ENCODE data around the gene CPE. TPM values are rescaled to one million over a fixed set of nuclear protein-coding genes. Genes with fewer than 3 reads are reported as not detected.

The CPE gene
- polyA plus RNA-seq, 3 donors: 38.2 to 71.2 (median 54.2) TPM

DNA sequence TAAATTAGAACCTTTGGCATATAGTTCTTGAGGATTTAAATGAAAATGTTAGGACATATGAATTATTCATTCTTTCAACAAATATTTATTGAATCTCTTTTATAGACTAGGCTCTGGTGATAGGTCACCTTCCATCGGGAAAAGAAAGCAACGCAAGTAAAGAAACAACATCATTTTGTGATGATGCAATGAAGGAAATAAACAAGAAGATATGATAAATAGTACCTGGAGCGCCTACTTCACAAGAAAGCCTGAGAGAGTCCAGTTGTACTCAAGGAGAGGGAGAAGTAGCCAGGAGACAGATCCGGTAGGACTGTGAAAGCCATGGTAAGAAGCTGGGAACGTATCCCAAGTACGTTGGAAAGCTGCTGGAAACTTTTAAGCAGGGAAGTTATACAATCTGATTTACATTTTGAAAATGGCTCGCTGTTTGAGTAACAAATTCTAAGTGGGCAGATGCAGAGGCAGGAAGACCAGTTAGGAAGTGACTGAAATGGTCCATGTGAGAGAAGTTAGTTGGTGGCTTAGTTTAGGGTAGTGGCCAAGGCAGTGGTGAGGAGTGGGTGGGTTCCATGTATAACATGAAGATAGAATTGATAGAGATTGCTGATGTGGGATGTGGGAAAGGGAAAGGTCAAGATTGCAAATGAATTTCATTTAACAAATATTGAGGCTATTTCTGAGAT, 17.7 kb upstream of the CPE start:
- no peak overlapping the region for H3K27ac ChIP-seq (ENCODE audit: low read depth, low read length)
- 80 to 89% (median 87%) methylated on average over 7 of the region's 7 CpGs for WGBS, 3 donors

DNA sequence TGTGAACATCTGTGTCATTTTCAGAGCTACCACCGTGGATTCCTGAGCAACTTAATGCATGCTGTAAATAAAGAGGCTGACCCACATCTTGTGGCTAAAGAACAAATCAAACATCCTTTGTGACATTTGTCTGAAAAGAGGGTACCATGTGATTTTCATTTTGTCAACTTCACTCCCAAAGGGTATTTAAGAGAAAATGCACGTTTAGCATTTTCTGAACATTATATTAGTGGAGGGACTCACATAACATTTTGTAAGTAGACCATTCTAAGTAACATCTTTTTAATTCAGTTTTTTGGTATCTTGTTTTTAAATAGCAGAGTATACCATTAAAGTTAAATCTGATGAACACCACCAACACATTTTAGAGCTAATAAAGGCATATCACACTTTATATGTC, 17.0 kb upstream of the CPE start:
- H3K27ac ChIP-seq (ENCODE audit: low read depth, low read length): no peak overlapping the region
- WGBS, 3 donors: 74 to 82% (median 81%) methylated on average over 2 of the region's 2 CpGs

DNA sequence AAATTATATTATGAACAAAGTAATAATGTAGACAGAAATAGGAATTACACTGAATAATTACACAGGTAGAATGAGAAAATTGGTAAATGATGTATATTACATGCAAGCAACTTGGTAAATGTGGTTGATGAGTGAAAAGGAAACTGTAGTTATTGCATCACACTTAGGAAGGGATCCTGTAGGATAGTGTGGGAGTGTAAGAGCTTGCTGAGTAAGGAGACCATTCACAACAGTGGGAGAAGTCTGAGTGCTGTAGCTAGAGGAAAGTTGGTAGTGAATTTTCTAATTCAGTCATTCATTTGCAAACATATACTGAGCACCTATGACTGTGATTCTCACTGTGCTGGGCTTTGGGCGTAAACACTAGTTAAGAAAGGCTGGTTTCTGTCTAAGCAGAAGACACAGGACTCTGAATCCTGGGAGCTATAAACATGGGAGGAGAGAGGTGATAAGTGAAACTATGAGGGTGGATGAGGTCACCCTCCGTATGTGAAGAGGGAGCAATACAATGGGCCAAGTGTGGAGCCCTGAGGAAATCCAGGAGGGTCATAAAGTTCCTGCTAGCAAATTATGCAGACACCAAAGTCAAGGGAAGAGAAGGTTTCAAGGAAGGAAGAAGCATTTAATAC, 14.2 kb upstream of the CPE start:
- no peak overlapping the region for H3K27ac ChIP-seq (ENCODE audit: low read depth, low read length)
- 62 to 81% (median 72%) methylated on average over 2 of the region's 2 CpGs for WGBS, 3 donors

DNA sequence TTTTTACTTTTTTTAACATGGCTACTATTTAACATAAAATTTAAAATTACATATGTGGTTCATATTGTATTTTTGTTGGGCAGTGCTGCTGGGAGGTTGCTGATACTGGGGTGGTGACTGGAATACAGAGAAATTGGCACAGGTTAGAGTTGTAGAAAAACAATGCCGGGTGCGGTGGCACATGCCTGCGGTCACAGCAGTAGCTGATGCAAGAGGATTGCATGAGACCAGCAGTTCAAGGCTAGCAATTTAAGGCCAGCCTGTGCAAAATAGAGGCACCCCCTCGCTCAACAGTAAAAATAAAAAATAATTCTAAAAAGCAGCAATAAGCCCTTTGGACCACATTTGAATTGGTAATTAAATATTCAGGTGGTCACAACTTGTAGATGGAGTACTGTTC, 11.8 kb upstream of the CPE start:
- no peak overlapping the region for H3K27ac ChIP-seq (ENCODE audit: low read depth, low read length)
- 60 to 92% (median 82%) methylated on average over 4 of the region's 4 CpGs for WGBS, 3 donors

DNA sequence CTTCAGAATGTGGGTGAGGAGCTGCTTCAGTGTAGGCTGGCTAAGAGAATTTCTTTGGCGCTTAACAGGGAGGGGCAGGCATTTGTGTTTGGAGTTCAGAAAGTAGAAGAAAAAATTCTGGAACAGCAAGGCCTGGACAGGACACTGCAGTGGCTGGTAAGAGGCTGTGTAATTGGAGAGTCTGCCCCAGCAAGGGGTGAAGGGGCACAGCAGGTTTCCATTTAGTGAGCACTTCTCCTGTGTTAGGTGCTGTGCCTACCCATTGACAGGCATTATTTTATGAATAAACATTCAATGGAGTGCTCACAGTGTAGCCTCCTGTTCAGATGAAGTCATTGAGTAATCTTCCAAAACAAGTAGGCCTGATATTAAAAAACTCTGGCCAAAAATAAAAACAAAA, 10.7 kb upstream of the CPE start:
- H3K27ac ChIP-seq (ENCODE audit: low read depth, low read length): no peak overlapping the region
- WGBS, 3 donors: 53 to 93% (median 90%) methylated on average over 1 of the region's 1 CpG

DNA sequence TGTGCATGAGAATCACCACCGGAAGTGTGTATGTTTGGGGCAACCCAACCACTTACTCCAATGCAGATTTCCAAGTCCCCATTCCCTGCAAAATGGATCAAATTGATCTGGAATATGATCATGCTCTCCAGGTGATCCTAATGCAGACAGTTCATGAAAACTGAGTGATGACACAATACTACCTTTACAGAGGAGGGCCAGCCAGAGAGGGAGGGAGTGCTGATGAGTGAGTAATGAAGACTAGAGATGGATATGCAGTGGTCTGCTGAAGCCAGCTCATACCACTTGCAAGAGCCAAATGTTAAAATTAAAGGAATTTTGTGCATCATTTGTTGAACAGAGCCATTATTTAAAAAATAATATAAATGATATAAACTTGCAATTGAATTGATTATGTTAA, 10.2 kb upstream of the CPE start:
- 91 to 95% (median 92%) methylated on average over 1 of the region's 1 CpG for WGBS, 3 donors
- no peak overlapping the region for H3K27ac ChIP-seq (ENCODE audit: low read depth, low read length)

DNA sequence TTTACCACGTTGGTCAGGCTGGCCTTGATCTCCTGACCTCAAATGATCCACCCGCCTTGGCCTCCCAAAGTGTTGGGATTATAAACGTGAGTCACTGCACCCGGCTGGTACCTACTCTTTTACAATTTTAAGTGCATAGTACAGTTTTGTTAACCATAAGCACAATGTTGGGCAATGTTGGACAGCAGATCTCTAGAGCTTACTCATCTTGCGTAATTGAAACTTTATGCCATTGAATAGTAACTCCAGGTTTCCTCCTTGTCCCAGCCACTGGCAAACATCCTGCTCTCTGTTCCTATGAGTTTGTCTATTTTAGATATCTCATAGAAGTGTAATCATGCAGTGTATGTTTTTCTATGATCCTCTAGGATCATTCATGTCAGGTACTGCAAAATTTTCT, 9.3 kb upstream of the CPE start:
- WGBS, 3 donors: 61 to 77% (median 69%) methylated on average over 5 of the region's 5 CpGs
- no peak overlapping the region for H3K27ac ChIP-seq (ENCODE audit: low read depth, low read length)

DNA sequence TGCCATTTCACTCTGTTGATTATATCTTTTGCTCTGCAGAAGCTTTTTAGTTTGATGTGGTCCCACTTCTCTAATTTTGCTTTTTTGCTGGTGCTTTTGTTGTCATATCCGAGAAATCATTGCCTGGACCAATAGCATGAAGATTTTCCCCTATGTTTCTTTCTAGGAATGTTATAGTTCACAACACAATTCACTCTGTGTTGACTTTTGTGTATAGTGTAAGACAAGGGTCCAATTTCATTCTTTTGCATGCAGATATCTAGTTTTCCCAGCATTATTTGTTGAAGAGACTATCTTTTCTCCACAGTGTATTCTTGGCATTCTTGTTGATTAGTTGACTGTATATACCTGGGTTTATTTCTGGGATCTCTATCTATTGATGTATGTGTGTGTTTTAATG, 8.3 kb upstream of the CPE start:
- WGBS, 3 donors: 85 to 96% (median 85%) methylated on average over 1 of the region's 1 CpG
- H3K27ac ChIP-seq (ENCODE audit: low read depth, low read length): no peak overlapping the region

DNA sequence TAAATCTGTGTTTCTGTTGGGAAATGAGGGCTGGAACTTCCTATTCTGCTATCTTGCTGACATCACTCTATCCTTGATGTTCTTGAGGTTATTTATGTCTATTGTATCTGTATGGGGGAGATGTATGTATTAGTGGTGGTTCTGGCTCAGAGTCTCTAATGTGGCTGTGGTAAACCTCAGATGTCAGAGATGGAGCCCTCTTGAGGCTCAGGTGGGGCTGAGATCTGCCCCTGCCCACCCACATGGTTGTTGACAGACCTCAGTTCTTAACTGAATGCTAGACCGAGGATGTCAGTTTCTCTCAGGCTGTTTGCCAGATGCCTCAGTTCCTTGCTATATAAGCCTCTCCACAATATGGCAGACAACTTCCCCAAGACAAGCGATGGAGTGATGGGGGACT, 3.3 kb upstream of the CPE start:
- no peak overlapping the region for H3K27ac ChIP-seq (ENCODE audit: low read depth, low read length)
- WGBS, 3 donors: 76 to 83% (median 78%) methylated on average over 2 of the region's 2 CpGs

DNA sequence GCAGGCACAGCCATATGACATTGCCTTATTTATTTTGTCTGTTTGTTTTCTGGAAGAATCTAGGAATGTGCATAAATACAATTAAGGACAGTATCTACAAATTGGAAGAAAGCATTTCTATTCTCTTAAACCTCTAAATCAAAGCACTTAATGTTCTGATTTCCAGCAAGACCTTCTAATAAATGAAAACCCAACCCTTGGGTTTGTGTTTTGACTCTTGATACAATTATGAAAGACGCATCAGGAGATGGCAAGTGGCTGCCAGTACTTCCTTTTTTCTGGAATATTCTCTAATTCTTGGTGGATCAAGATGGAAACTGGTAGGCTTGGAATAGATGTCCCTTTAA, 437 bp upstream of the CPE start:
- no peak overlapping the region for H3K27ac ChIP-seq (ENCODE audit: low read depth, low read length)
- WGBS, 3 donors: 27 to 46% (median 40%) methylated on average over 1 of the region's 1 CpG

DNA sequence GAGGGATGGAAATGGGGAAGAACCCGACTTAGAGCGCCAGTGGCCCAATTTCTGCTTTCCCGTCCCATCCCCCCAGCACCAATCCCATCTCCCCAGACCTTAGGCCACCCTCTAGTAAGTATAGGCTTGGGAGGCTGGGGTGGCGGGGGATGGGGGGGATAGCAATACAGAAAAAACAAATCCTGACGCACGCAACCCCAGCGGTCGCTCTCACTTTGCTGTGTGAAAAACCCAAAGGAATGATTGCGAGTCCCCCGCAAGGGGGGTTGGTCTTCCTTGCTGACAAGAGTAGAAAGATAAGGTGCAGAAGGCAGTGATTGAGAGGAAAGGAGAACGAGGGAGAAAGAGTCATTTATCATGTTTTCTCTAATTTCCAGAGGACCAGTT, 863 bp downstream of the CPE start:
- no peak overlapping the region for H3K27ac ChIP-seq (ENCODE audit: low read depth, low read length)
- WGBS, 3 donors: 51 to 55% (median 53%) methylated on average over 11 of the region's 11 CpGs

DNA sequence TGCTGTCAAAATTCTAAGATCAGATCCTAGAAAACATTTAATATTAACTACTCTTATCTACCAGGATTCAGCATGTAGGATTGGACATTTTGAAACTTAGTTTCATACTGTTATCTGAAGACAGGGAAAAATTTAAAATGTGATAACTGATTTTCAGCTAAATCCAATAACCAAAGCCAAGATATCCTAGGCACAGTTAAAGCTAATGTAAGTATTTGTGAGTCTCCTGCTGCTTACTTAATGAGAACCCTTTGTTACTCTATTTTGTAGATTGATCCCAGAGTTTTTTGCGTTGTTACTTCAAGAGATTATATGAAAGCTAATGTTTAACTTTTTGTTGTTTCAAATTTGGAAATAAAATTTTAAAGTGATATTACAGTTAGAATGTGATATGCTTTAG, 2.0 kb downstream of the CPE start:
- WGBS, 3 donors: 25 to 71% (median 66%) methylated on average over 1 of the region's 1 CpG
- no peak overlapping the region for H3K27ac ChIP-seq (ENCODE audit: low read depth, low read length)

DNA sequence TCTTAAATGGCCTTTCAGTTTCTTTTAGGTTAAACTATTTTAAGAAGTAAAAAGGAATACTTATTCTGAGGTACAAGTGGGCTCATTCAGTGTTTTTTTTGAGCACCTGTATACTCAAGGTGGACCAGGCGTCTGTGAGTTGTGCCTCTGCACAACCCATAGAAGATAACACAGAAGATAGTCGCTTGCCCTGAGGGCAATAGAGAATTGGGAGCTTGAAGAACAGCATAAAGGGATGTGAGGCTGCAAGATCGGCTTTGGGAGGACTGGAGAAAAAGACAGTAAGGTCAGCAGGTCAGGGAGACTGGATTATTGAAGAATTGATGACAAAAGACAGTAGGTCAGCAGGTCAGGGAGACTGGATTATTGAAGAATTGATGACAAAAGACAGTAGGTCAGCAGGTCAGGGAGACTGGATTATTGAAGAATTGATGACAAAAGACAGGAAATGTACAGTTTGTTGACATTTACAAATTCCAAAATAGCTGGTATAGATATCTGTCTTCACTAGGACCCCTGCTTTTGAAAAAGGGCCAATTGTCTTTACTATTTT, 3.1 kb downstream of the CPE start:
- no peak overlapping the region for H3K27ac ChIP-seq (ENCODE audit: low read depth, low read length)
- WGBS, 3 donors: 78 to 87% (median 85%) methylated on average over 3 of the region's 3 CpGs

DNA sequence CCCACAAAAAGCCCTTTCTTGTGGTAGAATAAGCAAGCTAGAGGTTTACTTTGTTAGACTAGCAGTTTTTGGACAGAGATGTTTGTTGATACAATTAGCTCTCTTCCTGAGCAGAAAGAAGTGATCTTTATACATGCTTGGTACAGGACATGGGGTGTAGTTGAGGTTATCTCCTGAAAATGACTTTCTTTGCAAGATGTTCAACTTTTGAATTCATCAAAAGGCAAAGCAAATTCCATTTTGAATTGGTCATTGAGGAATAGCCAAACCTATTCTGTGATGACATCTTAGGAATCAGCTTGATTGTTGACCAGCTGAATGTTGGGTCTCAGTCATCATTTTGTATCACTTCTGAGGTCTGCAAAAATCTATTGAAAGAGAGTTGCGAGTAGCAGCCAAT, 3.8 kb downstream of the CPE start:
- no peak overlapping the region for H3K27ac ChIP-seq (ENCODE audit: low read depth, low read length)
- WGBS, 3 donors: 90 to 94% (median 93%) methylated on average over 1 of the region's 1 CpG

DNA sequence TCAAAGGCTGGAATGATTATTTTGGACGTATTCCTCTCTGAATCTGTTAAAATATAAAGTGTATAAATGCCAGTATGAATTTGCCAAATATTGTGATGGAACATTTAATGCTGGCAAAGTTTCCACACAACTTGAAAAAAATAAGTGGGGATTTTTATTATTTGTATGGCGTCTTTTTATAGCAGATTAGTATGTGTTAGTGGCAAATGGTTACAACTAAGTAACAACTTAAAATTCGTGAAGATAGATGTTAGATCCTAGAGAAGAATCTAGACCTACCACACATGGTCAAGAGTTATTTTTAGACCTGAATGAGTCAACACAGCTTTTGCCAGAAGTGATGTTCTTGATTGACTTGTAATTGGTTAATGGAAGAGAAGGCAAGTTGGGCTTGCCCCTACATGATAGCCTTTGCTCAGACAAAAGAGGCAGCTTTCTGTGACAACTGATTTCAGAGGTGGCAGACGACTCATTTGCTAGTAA, 4.8 kb downstream of the CPE start:
- 56 to 67% (median 58%) methylated on average over 4 of the region's 4 CpGs for WGBS, 3 donors
- H3K27ac ChIP-seq (ENCODE audit: low read depth, low read length): no peak overlapping the region

DNA sequence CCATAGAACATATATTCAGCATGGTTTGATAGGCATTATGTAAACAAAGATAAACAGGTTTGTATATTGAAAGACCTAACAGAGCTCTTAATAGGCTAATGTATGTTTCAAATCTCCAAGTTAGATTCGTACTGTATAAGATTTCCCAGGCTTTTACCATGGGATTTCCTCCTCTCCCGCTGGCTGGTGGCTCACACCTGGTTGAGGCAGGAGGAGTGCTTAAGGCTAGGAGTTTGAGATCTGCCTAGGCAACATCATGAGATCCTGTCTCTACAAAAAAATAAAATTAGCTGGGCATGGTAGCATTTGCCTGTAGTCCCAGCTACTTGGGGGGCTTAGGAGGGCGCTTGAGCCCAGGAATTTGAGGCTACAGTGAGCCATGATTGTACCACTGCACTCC, 5.4 kb downstream of the CPE start:
- 86 to 90% (median 89%) methylated on average over 3 of the region's 3 CpGs for WGBS, 3 donors
- H3K27ac ChIP-seq (ENCODE audit: low read depth, low read length): no peak overlapping the region

DNA sequence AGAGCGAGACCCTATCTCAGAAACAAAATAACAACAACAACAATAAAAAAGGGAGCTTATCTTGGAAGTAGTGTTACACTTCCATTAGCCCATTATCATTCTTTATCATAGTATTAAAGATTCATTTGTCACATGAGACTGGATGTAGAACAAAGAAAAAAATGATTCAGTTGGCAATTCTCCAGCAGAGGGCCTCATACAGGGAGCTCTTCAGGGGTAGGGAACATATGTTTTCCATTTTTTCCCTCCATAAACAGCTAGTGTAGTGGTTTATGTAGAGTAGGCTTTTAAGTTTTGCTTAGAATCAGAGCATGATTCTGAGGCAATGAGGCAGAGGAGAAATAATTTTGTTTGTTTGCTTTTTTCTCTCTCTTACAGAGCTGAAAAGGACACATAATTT, 5.8 kb downstream of the CPE start:
- 81 to 95% (median 92%) methylated on average over 1 of the region's 1 CpG for WGBS, 3 donors
- H3K27ac ChIP-seq (ENCODE audit: low read depth, low read length): no peak overlapping the region

DNA sequence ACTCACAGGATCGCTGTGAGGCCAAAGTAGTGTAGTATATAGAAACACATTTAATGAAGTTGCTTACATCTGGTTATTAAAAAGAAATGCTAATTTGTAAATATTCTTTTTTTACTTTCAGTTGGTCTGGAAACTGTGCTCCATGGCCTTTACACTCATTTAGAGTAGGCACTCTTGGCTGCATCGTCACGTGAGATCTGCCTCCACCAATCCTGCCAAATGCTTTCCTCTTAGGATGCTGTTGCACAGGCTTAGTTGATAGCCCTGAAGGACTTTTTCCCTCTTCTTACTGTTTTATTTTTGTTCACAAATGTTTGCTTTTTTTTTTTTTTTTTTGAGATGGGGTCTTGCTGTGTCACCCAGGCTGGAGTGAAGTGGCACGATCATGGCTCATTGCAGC, 6.3 kb downstream of the CPE start:
- H3K27ac ChIP-seq (ENCODE audit: low read depth, low read length): no peak overlapping the region
- WGBS, 3 donors: 75 to 90% (median 87%) methylated on average over 4 of the region's 4 CpGs

DNA sequence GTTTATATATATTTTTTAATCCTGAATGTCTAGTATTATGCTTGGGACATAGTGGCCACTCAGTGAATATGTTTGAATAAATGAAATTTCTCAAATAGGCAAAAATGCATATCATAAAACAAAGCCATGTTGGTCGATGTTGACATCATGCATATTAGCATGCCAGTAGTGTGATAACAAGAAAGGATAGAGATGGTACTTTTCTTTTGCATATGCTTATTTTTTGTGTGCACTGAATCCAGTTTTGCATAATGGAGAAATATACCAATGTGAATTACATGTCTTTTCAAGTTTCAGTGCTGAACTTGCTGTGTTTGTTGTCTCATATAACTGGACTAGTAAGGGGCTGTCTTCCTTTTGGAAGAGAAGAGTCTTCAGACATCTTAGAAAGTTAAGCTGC, 7.5 kb downstream of the CPE start:
- 96 to 100% (median 98%) methylated on average over 1 of the region's 1 CpG for whole genome bisulfite sequencing, 3 donors
- H3K27ac ChIP-seq (ENCODE audit: low read depth, low read length): no peak overlapping the region

DNA sequence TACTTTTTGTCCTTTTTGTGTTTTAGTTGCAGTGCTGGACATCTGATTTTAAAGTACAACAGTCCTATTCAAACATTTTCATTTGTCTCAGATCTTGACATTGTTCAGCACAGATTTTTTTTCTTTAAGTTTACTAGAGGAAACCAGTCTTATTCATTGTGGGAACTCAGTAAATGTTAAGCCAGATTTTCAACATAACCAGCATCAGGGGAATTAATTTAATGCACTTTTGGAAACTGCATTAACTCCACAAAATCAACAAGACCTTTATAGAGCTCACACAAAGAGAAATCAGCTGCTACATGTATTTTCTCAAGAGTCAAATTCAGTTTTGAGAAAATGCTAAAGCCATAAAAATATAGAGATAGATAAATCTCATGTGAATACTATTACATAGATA, 9.9 kb downstream of the CPE start:
- H3K27ac ChIP-seq (ENCODE audit: low read depth, low read length): no peak overlapping the region
